LNCaP clone FGC (cell line): ENCODE data around the gene SMAP2.

Experiments used
- DNase-seq: peaks from one replicate; pipeline ENCODE4 v3.0.0-alpha.2; 2011; ENCODE audit warnings: low read depth
- H3K4me3 ChIP-seq: 2 replicates; pipeline ENCODE4 v1.5.1; 2011; ENCODE audit warnings: mild to moderate bottlenecking, low read depth, low read length, control low read depth
- TF ChIP-seq, protein P1 (sequence below): IDR thresholded peaks from 2 replicates; pipeline ENCODE4 v1.5.1; 2012; ENCODE audit warnings: mild to moderate bottlenecking; ENCODE audit not compliant: control insufficient read depth, insufficient read depth; ENCODE audit errors: extremely low read depth

The SMAP2 gene

GRCh38 chr1:40432644-40433390 lies 59.3 kb downstream of the SMAP2 start:
- DNase-seq = no peak
- TF ChIP-seq, protein P1, sequence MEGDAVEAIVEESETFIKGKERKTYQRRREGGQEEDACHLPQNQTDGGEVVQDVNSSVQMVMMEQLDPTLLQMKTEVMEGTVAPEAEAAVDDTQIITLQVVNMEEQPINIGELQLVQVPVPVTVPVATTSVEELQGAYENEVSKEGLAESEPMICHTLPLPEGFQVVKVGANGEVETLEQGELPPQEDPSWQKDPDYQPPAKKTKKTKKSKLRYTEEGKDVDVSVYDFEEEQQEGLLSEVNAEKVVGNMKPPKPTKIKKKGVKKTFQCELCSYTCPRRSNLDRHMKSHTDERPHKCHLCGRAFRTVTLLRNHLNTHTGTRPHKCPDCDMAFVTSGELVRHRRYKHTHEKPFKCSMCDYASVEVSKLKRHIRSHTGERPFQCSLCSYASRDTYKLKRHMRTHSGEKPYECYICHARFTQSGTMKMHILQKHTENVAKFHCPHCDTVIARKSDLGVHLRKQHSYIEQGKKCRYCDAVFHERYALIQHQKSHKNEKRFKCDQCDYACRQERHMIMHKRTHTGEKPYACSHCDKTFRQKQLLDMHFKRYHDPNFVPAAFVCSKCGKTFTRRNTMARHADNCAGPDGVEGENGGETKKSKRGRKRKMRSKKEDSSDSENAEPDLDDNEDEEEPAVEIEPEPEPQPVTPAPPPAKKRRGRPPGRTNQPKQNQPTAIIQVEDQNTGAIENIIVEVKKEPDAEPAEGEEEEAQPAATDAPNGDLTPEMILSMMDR = no peak
- H3K4me3 ChIP-seq = no peak overlapping the region

GRCh38 chr1:40435471-40435870 lies 61.9 kb downstream of the SMAP2 start:
- TF ChIP-seq, protein P1 = no peak
- no peak overlapping the region for H3K4me3 ChIP-seq
- DNase-seq = no peak

- H3K4me3 ChIP-seq = no peak overlapping the region
- no peak for DNase-seq
- TF ChIP-seq, protein P1 = no peak
These were observed 62.3 kb downstream of the SMAP2 start for GRCh38 chr1:40435876-40436275.

DNA sequence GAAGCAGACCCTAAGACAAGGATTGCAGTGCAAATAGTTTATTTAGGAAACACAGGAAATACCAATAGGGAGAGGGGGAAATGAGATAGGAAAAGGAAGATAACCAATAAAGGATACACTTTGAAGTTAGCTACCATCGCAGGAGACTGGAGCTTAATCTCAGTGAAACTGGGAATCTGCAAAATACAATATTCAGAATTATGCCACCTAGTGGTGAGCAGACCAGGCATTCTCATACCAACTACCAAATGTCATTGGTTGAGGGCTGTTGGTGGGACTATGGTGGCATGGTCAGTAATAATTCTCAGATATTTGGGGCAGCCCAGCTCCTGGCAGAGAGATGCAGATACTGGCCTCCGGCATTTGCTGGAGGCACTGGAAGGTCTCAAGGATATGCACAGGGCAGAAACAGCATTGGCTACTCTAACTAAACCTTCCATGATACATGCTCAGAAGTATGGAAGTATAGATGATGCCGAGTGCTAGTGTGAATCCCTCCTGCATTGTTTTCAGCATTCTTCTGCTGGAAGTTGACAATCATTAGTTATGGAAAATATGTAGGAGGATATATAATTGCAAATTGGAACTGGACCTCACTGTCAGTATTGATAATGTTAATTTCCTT lies 65.0 kb downstream of the SMAP2 start:
- TF ChIP-seq, protein P1 = peak; percentile 72
- H3K4me3 ChIP-seq = no peak overlapping the region
- no peak for DNase-seq

DNA sequence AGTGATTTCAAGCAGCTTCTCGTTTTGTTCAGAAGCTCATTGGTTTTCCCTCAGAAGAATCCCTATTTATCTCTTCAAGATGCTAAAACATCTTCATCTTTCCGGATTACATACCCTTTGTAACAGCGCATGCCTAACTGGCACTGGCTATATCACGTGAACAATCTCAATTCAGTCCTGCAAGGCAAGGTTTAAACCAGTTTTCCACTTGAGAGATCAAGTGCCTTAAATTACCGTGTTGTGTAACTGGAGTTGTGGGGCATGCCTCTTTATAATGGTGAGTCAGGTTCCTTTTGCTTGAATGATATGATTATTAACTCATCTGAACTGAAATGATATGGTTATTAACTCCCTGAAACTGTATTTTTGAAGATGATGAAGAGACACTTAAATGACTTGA lies 65.7 kb downstream of the SMAP2 start:
- DNase-seq = no peak

GRCh38 chr1:40449684-40450494 lies 76.4 kb downstream of the SMAP2 start, which contains the start of gene ZFP69B:
ZFP69B (plus strand) TSS chr1:40450476; CDS start chr1:40450962, 486 bp downstream.
- peak; percentile 47 for DNase-seq
- TF ChIP-seq, protein P1 = 0 out of 2 replicates have a peak, but pooled peaks have one; percentile 6

More for the DNA sequence above, 65.7 kb downstream of the SMAP2 start:
- TF ChIP-seq, protein P1 = no peak
- no peak overlapping the region for H3K4me3 ChIP-seq

More at GRCh38 chr1:40449684-40450494, 76.4 kb downstream of the SMAP2 start, which contains the start of gene ZFP69B:
- peak within 1 kb of the TSS; percentile 72 for H3K4me3 ChIP-seq
